Measurements from ENCODE around the gene TMPRSS6.

GRCh38 chr22:37121887-37122591 lies 12.5 kb upstream of the TMPRSS6 start:
- TF ChIP-seq, protein P1, sequence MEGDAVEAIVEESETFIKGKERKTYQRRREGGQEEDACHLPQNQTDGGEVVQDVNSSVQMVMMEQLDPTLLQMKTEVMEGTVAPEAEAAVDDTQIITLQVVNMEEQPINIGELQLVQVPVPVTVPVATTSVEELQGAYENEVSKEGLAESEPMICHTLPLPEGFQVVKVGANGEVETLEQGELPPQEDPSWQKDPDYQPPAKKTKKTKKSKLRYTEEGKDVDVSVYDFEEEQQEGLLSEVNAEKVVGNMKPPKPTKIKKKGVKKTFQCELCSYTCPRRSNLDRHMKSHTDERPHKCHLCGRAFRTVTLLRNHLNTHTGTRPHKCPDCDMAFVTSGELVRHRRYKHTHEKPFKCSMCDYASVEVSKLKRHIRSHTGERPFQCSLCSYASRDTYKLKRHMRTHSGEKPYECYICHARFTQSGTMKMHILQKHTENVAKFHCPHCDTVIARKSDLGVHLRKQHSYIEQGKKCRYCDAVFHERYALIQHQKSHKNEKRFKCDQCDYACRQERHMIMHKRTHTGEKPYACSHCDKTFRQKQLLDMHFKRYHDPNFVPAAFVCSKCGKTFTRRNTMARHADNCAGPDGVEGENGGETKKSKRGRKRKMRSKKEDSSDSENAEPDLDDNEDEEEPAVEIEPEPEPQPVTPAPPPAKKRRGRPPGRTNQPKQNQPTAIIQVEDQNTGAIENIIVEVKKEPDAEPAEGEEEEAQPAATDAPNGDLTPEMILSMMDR (conservative IDR thresholded peaks at IDR 0.05) = no peak; the same call in 1 of the 2 replicates
- TF ChIP-seq EZH2 (IDR thresholded peaks at IDR 0.05; ENCODE audit: low read depth) = no peak
